OCI-LY1 (cell line): ENCODE measurements around the gene PTPRN2.

ENCODE experiments used
- H2AFZ ChIP-seq: fragments of 200-600 bp; sonication (generic), shearing (Covaris generic); 2 replicates; pipeline ENCODE4 v1.6.0; 2014; ENCODE audit warnings: antibody characterized with exemption, mild to moderate bottlenecking, low read length
- H3F3A ChIP-seq: fragments of 200-600 bp; sonication (generic), shearing (Covaris generic); 2 replicates; pipeline ENCODE4 v1.6.0; 2014; ENCODE audit warnings: mild to moderate bottlenecking, antibody characterized with exemption, low read length, moderate library complexity; ENCODE audit not compliant: insufficient read depth
- H3K27ac ChIP-seq: fragments of 200-600 bp; sonication (generic); 2 replicates; pipeline ENCODE4 v1.5.1; 2014; ENCODE audit warnings: low read length, mixed run types, mild to moderate bottlenecking, low read depth; ENCODE audit not compliant: poor library complexity, severe bottlenecking
- H3K27me3 ChIP-seq: fragments of 200-600 bp; sonication (generic); 2 replicates; pipeline ENCODE4 v1.6.0; 2014; ENCODE audit warnings: antibody characterized with exemption, mild to moderate bottlenecking, low read length, moderate library complexity; ENCODE audit not compliant: insufficient read depth
- H3K36me3 ChIP-seq: fragments of 200-600 bp; sonication (generic); 2 replicates; pipeline ENCODE4 v1.6.1; 2014; ENCODE audit warnings: mild to moderate bottlenecking, antibody characterized with exemption, low read length, moderate library complexity, mixed read lengths; ENCODE audit not compliant: insufficient read depth
- H3K4me1 ChIP-seq: fragments of 200-600 bp; sonication (generic); 2 replicates; pipeline ENCODE4 v1.5.1; 2014; ENCODE audit warnings: mild to moderate bottlenecking, low read length, moderate library complexity; ENCODE audit not compliant: insufficient read depth, severe bottlenecking
- H3K4me2 ChIP-seq: fragments of 200-600 bp; sonication (generic), shearing (Covaris generic); 2 replicates; pipeline ENCODE4 v1.6.1; 2014; ENCODE audit warnings: low read length
- H3K4me3 ChIP-seq: fragments of 200-600 bp; sonication (generic); 2 replicates; pipeline ENCODE4 v1.5.1; 2014; ENCODE audit warnings: low read length, low read depth, mild to moderate bottlenecking, mixed read lengths; ENCODE audit not compliant: poor library complexity, severe bottlenecking
- H3K79me2 ChIP-seq: fragments of 200-600 bp; shearing (Covaris generic); 2 replicates; pipeline ENCODE4 v1.6.1; 2016; ENCODE audit warnings: mixed run types, low read length, mixed read lengths; ENCODE audit not compliant: insufficient read depth
- H3K9ac ChIP-seq: fragments of 200-600 bp; sonication (generic), shearing (Covaris generic); 2 replicates; pipeline ENCODE4 v1.6.1; 2014; ENCODE audit warnings: mild to moderate bottlenecking, low read length, mixed read lengths
- H3K9me2 ChIP-seq: fragments of 200-600 bp; sonication (generic), shearing (Covaris generic); 2 replicates; pipeline ENCODE4 v1.6.1; 2014; ENCODE audit warnings: low read depth, mild to moderate bottlenecking, low read length, mixed read lengths
- H3K9me3 ChIP-seq: fragments of 200-600 bp; shearing (Covaris generic); 2 replicates; pipeline ENCODE4 v1.6.1; 2014; ENCODE audit warnings: low read length, mixed read lengths
- H4K20me1 ChIP-seq: fragments of 200-600 bp; sonication (generic), shearing (Covaris generic); 2 replicates; pipeline ENCODE4 v1.6.0; 2016; ENCODE audit warnings: mild to moderate bottlenecking, low read length; ENCODE audit not compliant: insufficient read depth
- CTCF ChIP-seq: fragments of 200-600 bp; sonication (generic), shearing (Covaris generic); IDR thresholded peaks from 2 replicates; pipeline ENCODE4 v1.5.1; 2017; ENCODE audit warnings: mild to moderate bottlenecking, antibody characterized with exemption, low read length, moderate library complexity, mixed read lengths
- EZH2 ChIP-seq: fragments of 200-600 bp; sonication (generic), shearing (Covaris generic); IDR thresholded peaks from 2 replicates; pipeline ENCODE4 v1.8.0; 2017; ENCODE audit warnings: borderline replicate concordance, mixed run types, mild to moderate bottlenecking, antibody characterized with exemption, low read length, moderate library complexity, mixed read lengths

PTPRN2 gene

GRCh38 chr7:157498657-157499056 is 1089.0 kb downstream of the PTPRN2 start:
- H3K9ac ChIP-seq, result no peak overlapping the region
- no peak overlapping the region for H3K27ac ChIP-seq
- H3K9me3 ChIP-seq, result no peaks in the 10 kb centered on the region
- no peak overlapping the region for H3K4me2 ChIP-seq
- no peak for TF ChIP-seq CTCF
- no peak for TF ChIP-seq EZH2
- no peaks in the 10 kb centered on the region for H3K4me1 ChIP-seq
- H4K20me1 ChIP-seq, result no peaks in the 10 kb centered on the region
- no peaks in the 10 kb centered on the region for H3K9me2 ChIP-seq
- no peaks in the 10 kb centered on the region for H3K36me3 ChIP-seq
- no peaks in the 10 kb centered on the region for H3K79me2 ChIP-seq
- no peak overlapping the region for H2AFZ ChIP-seq
- H3K27me3 ChIP-seq, result peaks cover 5% of the 10 kb centered on the region; the same call in 1 of the 2 replicates
- H3K4me3 ChIP-seq, result no peak overlapping the region
- no peaks in the 10 kb centered on the region for H3F3A ChIP-seq

- Histone ChIP-seq H3K79me2 (no peaks in the 10 kb centered on the region), H3K27ac (no peak overlapping the region), H3K27me3 (no peaks in the 10 kb centered on the region), H3K4me1 (no peaks in the 10 kb centered on the region), H4K20me1 (no peaks in the 10 kb centered on the region), H3K9me3 (no peaks in the 10 kb centered on the region), H3K4me3 (no peak overlapping the region), H3K9me2 (no peaks in the 10 kb centered on the region), H3F3A (no peaks in the 10 kb centered on the region), H2AFZ (no peak overlapping the region), H3K4me2 (no peak overlapping the region), H3K9ac (no peak overlapping the region), H3K36me3 (no peaks in the 10 kb centered on the region)
- TF ChIP-seq CTCF, result no peak
- no peak for TF ChIP-seq EZH2
Observed at GRCh38 chr7:157497744-157498651, 1089.6 kb downstream of the PTPRN2 start.

GRCh38 chr7:157497367-157497743 is 1090.3 kb downstream of the PTPRN2 start:
- H3K4me2 ChIP-seq, result no peak overlapping the region
- H3F3A ChIP-seq, result no peaks in the 10 kb centered on the region
- no peak overlapping the region for H3K4me3 ChIP-seq
- H3K4me1 ChIP-seq, result no peaks in the 10 kb centered on the region
- H4K20me1 ChIP-seq, result no peaks in the 10 kb centered on the region
- TF ChIP-seq EZH2, result no peak
- TF ChIP-seq CTCF, result no peak
- no peak overlapping the region for H2AFZ ChIP-seq
- no peaks in the 10 kb centered on the region for H3K27me3 ChIP-seq
- H3K27ac ChIP-seq, result no peak overlapping the region
- H3K79me2 ChIP-seq, result no peaks in the 10 kb centered on the region
- H3K36me3 ChIP-seq, result no peaks in the 10 kb centered on the region
- no peaks in the 10 kb centered on the region for H3K9me2 ChIP-seq
- H3K9ac ChIP-seq, result no peak overlapping the region
- H3K9me3 ChIP-seq, result no peaks in the 10 kb centered on the region
